WI38 (cell line): Measurements from ENCODE around the gene GNAL.
"Not testable (repeated sequence)": the region's sequence is repeated elsewhere in the genome, so short reads cannot be mapped to it uniquely, and the experiment has no call there.

Experiments
- H3K4me3 ChIP-seq: 2 replicates; pipeline ENCODE4 v1.5.1; 2011; ENCODE audit warnings: low read depth, mild to moderate bottlenecking, control low read depth, low read length
- CTCF ChIP-seq: IDR thresholded peaks from 2 replicates; pipeline ENCODE4 v1.5.1; 2012; ENCODE audit warnings: low read depth, mild to moderate bottlenecking, control low read depth, low read length

Gene GNAL

GRCh38 chr18:11891737-11892136 is 202.7 kb downstream of the GNAL start:
- H3K4me3 ChIP-seq = no peak overlapping the region
- TF ChIP-seq CTCF = no peak

GRCh38 chr18:11892438-11892837 is 203.4 kb downstream of the GNAL start:
- not testable (repeated sequence) for H3K4me3 ChIP-seq

DNA sequence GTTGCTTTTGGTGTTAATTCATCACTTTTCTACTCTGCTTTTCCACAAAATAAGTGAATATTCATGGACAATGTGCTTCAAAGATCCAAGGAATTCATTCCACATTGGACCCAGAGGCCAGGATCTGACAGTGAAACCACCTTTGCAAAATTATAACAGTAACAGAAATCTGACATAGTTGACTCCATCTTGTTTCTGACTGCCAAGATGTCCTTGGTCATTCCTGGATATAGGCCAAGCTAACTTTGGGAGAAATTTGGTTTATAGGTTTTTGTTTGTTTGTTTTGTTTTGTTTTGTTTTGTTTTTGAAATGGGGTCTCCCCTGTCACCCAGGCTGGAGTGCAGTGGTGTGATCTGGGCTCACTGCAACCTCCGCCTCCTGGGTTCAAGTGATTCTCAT is 208.7 kb downstream of the GNAL start:
- TF ChIP-seq CTCF = no peak

GRCh38 chr18:11899063-11899462 is 210.0 kb downstream of the GNAL start:
- no peak for TF ChIP-seq CTCF
- no peak overlapping the region for H3K4me3 ChIP-seq

More for the DNA sequence above, 208.7 kb downstream of the GNAL start:
- H3K4me3 ChIP-seq = no peak overlapping the region

DNA sequence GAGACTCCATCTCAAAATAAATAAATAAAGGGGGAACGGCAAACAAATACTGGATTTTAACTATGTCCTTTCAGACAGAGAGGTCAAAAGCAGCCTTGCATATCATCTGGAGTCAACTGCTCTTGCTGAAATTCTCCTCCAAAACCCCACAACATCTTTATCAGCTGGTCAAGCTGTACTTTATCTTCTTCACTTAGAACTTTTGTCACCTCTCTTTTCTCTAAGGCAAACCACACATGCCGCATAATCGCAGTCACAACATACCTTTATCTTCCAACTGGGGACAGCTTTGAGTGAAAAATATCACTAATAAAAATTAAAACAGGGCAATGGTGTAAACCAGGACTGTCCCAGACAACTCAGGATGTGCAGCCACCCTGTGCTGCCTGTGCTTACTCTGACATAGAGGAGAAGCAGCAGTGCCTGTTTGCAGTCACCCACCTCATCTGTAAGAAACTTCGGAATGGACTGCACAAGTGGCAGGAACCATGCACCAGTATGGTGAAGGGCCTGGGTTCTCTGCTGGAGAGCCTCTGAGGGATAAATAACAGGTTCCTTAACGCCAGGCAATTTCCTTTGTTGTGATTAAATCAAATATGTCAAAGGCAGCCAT is 212.9 kb downstream of the GNAL start:
- TF ChIP-seq CTCF = no peak

GRCh38 chr18:11902522-11903292 is 213.6 kb downstream of the GNAL start:
- TF ChIP-seq CTCF = no peak
- H3K4me3 ChIP-seq = no peak overlapping the region

More for the DNA sequence above, 212.9 kb downstream of the GNAL start:
- no peak overlapping the region for H3K4me3 ChIP-seq

DNA sequence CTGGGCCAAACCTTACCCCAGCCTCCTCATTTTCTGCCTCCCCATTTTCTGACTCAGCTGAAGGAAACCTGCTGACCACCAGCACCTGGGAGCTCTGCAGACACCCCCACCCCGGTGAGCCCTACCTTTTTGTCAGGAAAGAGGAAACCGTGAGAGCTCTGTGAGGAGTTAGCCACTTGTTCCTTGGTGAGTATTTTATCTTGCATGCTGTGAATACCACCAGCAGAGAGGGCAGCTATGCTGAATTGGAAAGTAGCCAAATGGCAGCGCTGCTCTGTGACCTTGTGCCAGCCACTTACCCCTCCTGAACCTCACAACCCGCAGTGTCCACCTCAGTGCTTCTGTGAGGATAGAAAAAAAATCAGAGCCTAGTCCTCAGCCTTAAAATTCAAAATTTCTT is 216.5 kb downstream of the GNAL start:
- no peak for TF ChIP-seq CTCF
- no peak overlapping the region for H3K4me3 ChIP-seq

DNA sequence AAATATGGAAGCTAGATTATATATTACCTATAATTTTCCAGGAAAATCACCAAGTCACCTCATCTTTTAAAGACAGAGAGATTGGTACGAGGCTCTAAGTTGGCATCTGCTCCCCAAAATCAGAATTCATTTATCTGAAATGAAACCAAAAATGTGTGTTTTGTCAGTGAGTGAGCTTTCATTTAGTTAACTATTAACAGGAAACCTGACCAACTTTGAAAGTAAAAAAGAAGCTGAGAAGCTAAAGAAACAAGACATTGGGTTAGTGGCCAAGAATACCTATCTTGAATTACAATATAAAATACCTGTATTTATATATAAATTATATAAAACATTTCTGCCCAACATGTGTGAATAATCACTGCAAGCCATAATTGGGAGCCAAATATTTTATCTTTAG is 217.1 kb downstream of the GNAL start:
- TF ChIP-seq CTCF = no peak
- H3K4me3 ChIP-seq = no peak overlapping the region
